ENCODE results near the gene FES. TPM values are rescaled to one million over a fixed set of nuclear protein-coding genes. Genes with fewer than 3 reads are reported as not detected.

FES gene
- total and polyA plus RNA-seq, 10 of the 15 experiments (the other 5 are each of a cell fraction or from before 2014, with no cell fraction given): 0.07 to 23.9 (median 9.9) TPM

DNA sequence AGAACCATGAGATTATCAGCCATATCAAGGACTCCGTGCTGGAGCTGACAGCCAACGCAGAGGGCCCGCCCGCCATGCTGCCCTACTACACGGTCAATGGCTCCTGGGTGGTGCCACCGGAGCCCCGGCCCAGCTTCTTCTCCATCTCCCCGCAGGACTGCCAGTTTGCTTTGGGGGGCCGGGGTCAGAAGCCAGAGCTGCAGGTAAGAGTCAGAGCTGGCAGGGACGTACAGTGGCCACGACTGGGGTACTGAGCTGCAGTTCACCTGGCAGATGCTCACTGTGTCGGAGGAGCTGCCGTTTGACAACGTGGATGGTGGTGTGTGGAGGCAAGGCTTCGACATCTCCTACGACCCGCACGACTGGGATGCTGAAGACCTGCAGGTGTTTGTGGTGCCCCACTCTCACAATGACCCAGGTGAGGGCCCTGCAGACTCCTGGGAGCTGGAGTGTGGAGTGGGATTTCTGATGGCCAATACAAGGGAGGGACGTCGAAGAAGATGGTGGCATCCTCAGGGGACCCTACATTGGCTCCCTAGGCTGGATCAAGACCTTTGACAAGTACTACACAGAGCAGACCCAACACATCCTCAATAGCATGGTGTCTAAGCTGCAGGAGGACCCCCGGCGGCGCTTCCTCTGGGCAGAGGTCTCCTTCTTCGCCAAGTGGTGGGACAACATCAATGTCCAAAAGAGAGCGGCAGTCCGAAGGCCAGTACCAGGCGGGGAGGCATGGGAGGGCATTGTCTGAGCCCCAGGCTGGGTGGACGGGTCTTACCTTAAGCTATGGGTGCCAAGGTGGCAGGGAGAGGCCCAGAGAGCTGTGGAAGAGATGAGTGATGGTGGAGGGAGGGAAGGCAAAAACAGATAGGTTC lies 21.2 kb downstream of the FES start:
- ChIA-PET CTCF (interaction anchor here (1.9 to 15.1 kb wide), 2 partner anchors 20 to 24 kb away, joined by 6 to 480 read pairs; partner anchors contain the start of genes HDDC3 and UNC45A), RAD21 (ENCODE audit: unreplicated experiment) (interaction anchor here (9.2 kb wide), 1 partner anchor 27 kb away, joined by 193 read pairs; the partner anchor contains the start of genes HDDC3 and UNC45A), POLR2A (interaction anchor here (5.3 to 7.6 kb wide), 2 partner anchors 19 to 27 kb away, joined by 42 to 113 read pairs; partner anchors contain the start of genes HDDC3 and UNC45A), SMC1A (ENCODE audit: uncharacterized antibody, unreplicated experiment) (interaction anchor here (1.4 to 12.3 kb wide), 2 partner anchors 18 to 27 kb away, joined by 3 to 225 read pairs; partner anchors contain the start of genes HDDC3 and UNC45A)
- Histone ChIP-seq H3K27ac (ENCODE audit: control insufficient read depth, insufficient read depth) (no peak overlapping the region), H3K9ac (ENCODE audit: control insufficient read depth, insufficient read depth, low read length) (no peak overlapping the region), H3K4me3 (no peak overlapping the region), H2AFZ (ENCODE audit: control insufficient read depth, low read depth, low read length) (no peak overlapping the region), H4K20me1 (ENCODE audit: control insufficient read depth, insufficient read depth) (no peaks in the 10 kb centered on the region; the same call in 1 of the 2 replicates), H3K79me2 (ENCODE audit: control insufficient read depth, insufficient read depth, low read length) (peaks cover 18% of the 10 kb centered on the region), H3K4me2 (ENCODE audit: control insufficient read depth, insufficient read depth) (no peak overlapping the region), H3K27me3 (replicated peaks in 1 of 2; ENCODE audit: control insufficient read depth in 2 of 2, insufficient read depth in 2 of 2, low read length in 1 of 2) (no peaks in the 10 kb centered on the region), H3K4me1 (ENCODE audit: control insufficient read depth, insufficient read depth, low read length) (peaks cover 12% of the 10 kb centered on the region), H3K9me3 (replicated peaks; ENCODE audit: control insufficient read depth, insufficient read depth, low read length) (no peaks in the 10 kb centered on the region), H3K36me3 (ENCODE audit: control insufficient read depth in 2 of 2, insufficient read depth in 2 of 2, low read length in 1 of 2) (peaks cover 18 to 33% of the 10 kb centered on the region in 2 experiments)
- FAIRE-seq: no peak
- TF ChIP-seq, protein P1, sequence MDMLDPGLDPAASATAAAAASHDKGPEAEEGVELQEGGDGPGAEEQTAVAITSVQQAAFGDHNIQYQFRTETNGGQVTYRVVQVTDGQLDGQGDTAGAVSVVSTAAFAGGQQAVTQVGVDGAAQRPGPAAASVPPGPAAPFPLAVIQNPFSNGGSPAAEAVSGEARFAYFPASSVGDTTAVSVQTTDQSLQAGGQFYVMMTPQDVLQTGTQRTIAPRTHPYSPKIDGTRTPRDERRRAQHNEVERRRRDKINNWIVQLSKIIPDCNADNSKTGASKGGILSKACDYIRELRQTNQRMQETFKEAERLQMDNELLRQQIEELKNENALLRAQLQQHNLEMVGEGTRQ (IDR thresholded peaks at IDR 0.05; ENCODE audit: borderline replicate concordance, low read depth, low read length): no peak
- TF ChIP-seq EGR1 (IDR thresholded peaks at IDR 0.05; ENCODE audit: borderline replicate concordance in 1 of 2, low read depth in 2 of 2, low read length in 2 of 2): no peak
- no peak for TF ChIP-seq ZNF24 (IDR thresholded peaks at IDR 0.05)
- TF ChIP-seq RUNX3 (IDR thresholded peaks at IDR 0.05; ENCODE audit: low read length): no peak
- TF ChIP-seq PML (IDR thresholded peaks at IDR 0.05; ENCODE audit: low read length): no peak
- no peak for TF ChIP-seq SREBF2 (IDR thresholded peaks at IDR 0.05; ENCODE audit: low read length)
- no peak for TF ChIP-seq MEF2B (IDR thresholded peaks at IDR 0.05; ENCODE audit: partially characterized antibody, poor library complexity, severe bottlenecking)
- TF ChIP-seq ZSCAN29 (IDR thresholded peaks at IDR 0.05): no peak
- TF ChIP-seq, protein P2, sequence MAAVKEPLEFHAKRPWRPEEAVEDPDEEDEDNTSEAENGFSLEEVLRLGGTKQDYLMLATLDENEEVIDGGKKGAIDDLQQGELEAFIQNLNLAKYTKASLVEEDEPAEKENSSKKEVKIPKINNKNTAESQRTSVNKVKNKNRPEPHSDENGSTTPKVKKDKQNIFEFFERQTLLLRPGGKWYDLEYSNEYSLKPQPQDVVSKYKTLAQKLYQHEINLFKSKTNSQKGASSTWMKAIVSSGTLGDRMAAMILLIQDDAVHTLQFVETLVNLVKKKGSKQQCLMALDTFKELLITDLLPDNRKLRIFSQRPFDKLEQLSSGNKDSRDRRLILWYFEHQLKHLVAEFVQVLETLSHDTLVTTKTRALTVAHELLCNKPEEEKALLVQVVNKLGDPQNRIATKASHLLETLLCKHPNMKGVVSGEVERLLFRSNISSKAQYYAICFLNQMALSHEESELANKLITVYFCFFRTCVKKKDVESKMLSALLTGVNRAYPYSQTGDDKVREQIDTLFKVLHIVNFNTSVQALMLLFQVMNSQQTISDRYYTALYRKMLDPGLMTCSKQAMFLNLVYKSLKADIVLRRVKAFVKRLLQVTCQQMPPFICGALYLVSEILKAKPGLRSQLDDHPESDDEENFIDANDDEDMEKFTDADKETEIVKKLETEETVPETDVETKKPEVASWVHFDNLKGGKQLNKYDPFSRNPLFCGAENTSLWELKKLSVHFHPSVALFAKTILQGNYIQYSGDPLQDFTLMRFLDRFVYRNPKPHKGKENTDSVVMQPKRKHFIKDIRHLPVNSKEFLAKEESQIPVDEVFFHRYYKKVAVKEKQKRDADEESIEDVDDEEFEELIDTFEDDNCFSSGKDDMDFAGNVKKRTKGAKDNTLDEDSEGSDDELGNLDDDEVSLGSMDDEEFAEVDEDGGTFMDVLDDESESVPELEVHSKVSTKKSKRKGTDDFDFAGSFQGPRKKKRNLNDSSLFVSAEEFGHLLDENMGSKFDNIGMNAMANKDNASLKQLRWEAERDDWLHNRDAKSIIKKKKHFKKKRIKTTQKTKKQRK (IDR thresholded peaks at IDR 0.05; ENCODE audit: low read depth, low read length): no peak
- no peak for TF ChIP-seq TCF7 (IDR thresholded peaks at IDR 0.05; ENCODE audit: borderline replicate concordance)
- no peak for TF ChIP-seq ZNF384 (IDR thresholded peaks at IDR 0.05; ENCODE audit: borderline replicate concordance, low read depth, low read length)
- no peak for TF ChIP-seq IKZF2 (IDR thresholded peaks at IDR 0.05)
- no peak for TF ChIP-seq IRF4 (IDR thresholded peaks at IDR 0.05; ENCODE audit: low read depth, low read length)
- TF ChIP-seq SMAD1 (IDR thresholded peaks at IDR 0.05; ENCODE audit: low read depth, partially characterized antibody): no peak
- no peak for TF ChIP-seq NFYB (IDR thresholded peaks at IDR 0.05; ENCODE audit: insufficient read depth, low read depth, low read length)
- no peak for TF ChIP-seq TCF12 (IDR thresholded peaks at IDR 0.05; ENCODE audit: low read depth, low read length)
- no peak for TF ChIP-seq POLR2A (IDR thresholded peaks at IDR 0.05; ENCODE audit: low read depth, low read length)
- no peak for TF ChIP-seq GATAD2B (conservative IDR thresholded peaks at IDR 0.05; ENCODE audit: low read depth)
- TF ChIP-seq GABPA (IDR thresholded peaks at IDR 0.05; ENCODE audit: low read depth): no peak
- no TSS peak for BruUV-seq (replicated peaks)
- no peak for DNase-seq (ENCODE audit: low read depth, low spot score)
- WGBS (ENCODE audit: insufficient coverage, insufficient replicate concordance, low lambda C conversion rate, missing lambda C conversion rate): 92% methylated on average over 28 of the region's 28 CpGs
- no peak for ATAC-seq
- intact Hi-C loops (cut with micrococcal nuclease; ENCODE audit: unreplicated experiment) (no loop called here), in situ Hi-C loops (cut with MboI) (no loop called here)

Data from GM12878 (cell line).